ENCODE measurements around the gene YEATS2.

DNA sequence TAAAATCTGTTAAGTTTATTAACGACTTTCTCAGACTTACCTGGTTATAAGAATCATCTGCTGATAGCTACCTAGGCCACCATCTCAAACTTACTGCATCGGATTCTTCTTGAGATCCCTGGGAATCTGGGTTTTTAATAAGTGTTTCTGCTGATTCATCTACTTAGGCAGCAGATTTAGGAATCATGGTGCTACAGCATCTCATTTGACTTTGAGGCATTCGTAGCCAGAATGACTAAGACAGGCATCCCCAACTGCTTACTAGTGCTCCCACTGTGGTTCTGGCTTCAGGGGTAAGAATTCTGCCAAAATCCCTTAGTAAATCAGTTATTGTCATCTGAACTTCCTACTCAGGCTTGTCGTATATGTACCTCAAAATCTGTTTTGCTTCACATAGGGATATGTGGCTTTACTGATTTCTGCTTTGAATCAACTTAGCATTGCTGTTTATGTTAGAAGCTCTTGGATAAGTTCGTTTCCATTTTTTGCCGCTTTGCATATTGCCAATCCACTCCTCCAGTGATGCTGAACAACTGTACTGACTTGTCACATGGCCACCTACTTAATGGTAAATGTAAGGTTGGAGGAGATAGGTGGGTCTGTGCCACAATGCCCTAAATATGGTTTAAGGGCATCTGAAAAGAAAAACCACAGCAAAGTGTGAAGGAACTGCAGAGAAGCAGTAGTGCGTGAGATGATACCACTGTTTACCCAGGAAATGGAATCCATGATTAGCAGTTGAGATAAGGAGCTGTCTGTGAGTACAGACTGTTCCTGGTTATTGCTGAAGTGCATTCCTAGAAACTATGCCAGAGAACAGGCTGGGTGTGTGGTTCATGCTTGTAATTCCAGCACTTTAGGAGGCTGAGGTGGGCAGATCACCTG, 67.5 kb downstream of the YEATS2 start:
- TF ChIP-seq EZH2phosphoT487 (IDR thresholded peaks at IDR 0.05; ENCODE audit: unreplicated experiment) (no peak), POLR2AphosphoS5 (IDR thresholded peaks at IDR 0.05; ENCODE audit: low read depth) (no peak), JUNB (IDR thresholded peaks at IDR 0.05; ENCODE audit: unreplicated experiment) (no peak), CREB1 (CRISPR knock-in tag; IDR thresholded peaks at IDR 0.05; ENCODE audit: low read depth) (no peak), STAT1 (IDR thresholded peaks at IDR 0.05; ENCODE audit: unreplicated experiment) (no peak), EZH2 (IDR thresholded peaks at IDR 0.05; ENCODE audit: low read depth, unreplicated experiment) (no peak), ZNF114 (CRISPR knock-in tag; IDR thresholded peaks at IDR 0.05) (no peak)
- TF ChIP-seq, protein P1, sequence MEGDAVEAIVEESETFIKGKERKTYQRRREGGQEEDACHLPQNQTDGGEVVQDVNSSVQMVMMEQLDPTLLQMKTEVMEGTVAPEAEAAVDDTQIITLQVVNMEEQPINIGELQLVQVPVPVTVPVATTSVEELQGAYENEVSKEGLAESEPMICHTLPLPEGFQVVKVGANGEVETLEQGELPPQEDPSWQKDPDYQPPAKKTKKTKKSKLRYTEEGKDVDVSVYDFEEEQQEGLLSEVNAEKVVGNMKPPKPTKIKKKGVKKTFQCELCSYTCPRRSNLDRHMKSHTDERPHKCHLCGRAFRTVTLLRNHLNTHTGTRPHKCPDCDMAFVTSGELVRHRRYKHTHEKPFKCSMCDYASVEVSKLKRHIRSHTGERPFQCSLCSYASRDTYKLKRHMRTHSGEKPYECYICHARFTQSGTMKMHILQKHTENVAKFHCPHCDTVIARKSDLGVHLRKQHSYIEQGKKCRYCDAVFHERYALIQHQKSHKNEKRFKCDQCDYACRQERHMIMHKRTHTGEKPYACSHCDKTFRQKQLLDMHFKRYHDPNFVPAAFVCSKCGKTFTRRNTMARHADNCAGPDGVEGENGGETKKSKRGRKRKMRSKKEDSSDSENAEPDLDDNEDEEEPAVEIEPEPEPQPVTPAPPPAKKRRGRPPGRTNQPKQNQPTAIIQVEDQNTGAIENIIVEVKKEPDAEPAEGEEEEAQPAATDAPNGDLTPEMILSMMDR (conservative IDR thresholded peaks at IDR 0.05; ENCODE audit: low read depth in 2 of 2), result no peak
- TF ChIP-seq, protein P2, sequence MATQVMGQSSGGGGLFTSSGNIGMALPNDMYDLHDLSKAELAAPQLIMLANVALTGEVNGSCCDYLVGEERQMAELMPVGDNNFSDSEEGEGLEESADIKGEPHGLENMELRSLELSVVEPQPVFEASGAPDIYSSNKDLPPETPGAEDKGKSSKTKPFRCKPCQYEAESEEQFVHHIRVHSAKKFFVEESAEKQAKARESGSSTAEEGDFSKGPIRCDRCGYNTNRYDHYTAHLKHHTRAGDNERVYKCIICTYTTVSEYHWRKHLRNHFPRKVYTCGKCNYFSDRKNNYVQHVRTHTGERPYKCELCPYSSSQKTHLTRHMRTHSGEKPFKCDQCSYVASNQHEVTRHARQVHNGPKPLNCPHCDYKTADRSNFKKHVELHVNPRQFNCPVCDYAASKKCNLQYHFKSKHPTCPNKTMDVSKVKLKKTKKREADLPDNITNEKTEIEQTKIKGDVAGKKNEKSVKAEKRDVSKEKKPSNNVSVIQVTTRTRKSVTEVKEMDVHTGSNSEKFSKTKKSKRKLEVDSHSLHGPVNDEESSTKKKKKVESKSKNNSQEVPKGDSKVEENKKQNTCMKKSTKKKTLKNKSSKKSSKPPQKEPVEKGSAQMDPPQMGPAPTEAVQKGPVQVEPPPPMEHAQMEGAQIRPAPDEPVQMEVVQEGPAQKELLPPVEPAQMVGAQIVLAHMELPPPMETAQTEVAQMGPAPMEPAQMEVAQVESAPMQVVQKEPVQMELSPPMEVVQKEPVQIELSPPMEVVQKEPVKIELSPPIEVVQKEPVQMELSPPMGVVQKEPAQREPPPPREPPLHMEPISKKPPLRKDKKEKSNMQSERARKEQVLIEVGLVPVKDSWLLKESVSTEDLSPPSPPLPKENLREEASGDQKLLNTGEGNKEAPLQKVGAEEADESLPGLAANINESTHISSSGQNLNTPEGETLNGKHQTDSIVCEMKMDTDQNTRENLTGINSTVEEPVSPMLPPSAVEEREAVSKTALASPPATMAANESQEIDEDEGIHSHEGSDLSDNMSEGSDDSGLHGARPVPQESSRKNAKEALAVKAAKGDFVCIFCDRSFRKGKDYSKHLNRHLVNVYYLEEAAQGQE (IDR thresholded peaks at IDR 0.05; ENCODE audit: unreplicated experiment), result no peak

All from GM23338 (cell line).